Stomach (tissue), 4 donors: Measurements from ENCODE around the gene QRFP.

ENCODE experiments used
- POLR2A ChIP-seq, 4 donors: fragments of 450-650 bp; IDR thresholded peaks; one replicate each; pipeline ENCODE4 v1.6.1; 2016; ENCODE audit warnings: antibody characterized with exemption in 4 of 4, control low read depth in 2 of 4, mild to moderate bottlenecking in 1 of 4, moderate library complexity in 1 of 4
- POLR2AphosphoS5 ChIP-seq, 3 donors: sonication (generic); formaldehyde crosslinking; IDR thresholded peaks; one replicate each; pipeline ENCODE4 v1.6.1; 2016; ENCODE audit warnings: antibody characterized with exemption in 3 of 3
- TF ChIP-seq, protein P1 (sequence below), 7 experiments: fragments of 450-650 bp in 4 of 7; fragments of 200-600 bp in 3 of 7; sonication (generic) in 3 of 7; IDR thresholded peaks; one replicate each; pipeline ENCODE4 v1.5.1; 2016 to 2019; ENCODE audit warnings: antibody characterized with exemption in 7 of 7, control low read depth in 2 of 7, mild to moderate bottlenecking in 1 of 7

GRCh38 chr9:130899051-130899748 is 2.6 kb upstream of the QRFP start:
- TF ChIP-seq, protein P1, sequence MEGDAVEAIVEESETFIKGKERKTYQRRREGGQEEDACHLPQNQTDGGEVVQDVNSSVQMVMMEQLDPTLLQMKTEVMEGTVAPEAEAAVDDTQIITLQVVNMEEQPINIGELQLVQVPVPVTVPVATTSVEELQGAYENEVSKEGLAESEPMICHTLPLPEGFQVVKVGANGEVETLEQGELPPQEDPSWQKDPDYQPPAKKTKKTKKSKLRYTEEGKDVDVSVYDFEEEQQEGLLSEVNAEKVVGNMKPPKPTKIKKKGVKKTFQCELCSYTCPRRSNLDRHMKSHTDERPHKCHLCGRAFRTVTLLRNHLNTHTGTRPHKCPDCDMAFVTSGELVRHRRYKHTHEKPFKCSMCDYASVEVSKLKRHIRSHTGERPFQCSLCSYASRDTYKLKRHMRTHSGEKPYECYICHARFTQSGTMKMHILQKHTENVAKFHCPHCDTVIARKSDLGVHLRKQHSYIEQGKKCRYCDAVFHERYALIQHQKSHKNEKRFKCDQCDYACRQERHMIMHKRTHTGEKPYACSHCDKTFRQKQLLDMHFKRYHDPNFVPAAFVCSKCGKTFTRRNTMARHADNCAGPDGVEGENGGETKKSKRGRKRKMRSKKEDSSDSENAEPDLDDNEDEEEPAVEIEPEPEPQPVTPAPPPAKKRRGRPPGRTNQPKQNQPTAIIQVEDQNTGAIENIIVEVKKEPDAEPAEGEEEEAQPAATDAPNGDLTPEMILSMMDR (IDR thresholded peaks at IDR 0.05): no peak
- TF ChIP-seq POLR2A (IDR thresholded peaks at IDR 0.05): no peak
- no peak for TF ChIP-seq POLR2AphosphoS5 (IDR thresholded peaks at IDR 0.05)
